Thoracic aorta (tissue), 2 donors: ENCODE data around the gene SNRPD3. TPM values are rescaled to one million over a fixed set of nuclear protein-coding genes. Genes with fewer than 3 reads are reported as not detected.

Source experiments
- ATAC-seq: fragments of 150-250 bp; one replicate; pipeline ENCODE4 v1.8.0; 2017; ENCODE audit warnings: low read depth; ENCODE audit not compliant: insufficient number of reproducible peaks, low FRiP score
- DNase-seq: peaks from one replicate; pipeline ENCODE4 v3.0.0-alpha.2; 2020; ENCODE audit warnings: low spot score
- H3K27ac ChIP-seq, 2 donors: fragments of 200-600 bp; sonication (generic); 1 replicate in 1 of 2; 2 replicates in 1 of 2; pipeline ENCODE4 v1.5.1; 2016; ENCODE audit warnings: mild to moderate bottlenecking in 2 of 2, moderate library complexity in 2 of 2
- H3K27me3 ChIP-seq: fragments of 200-600 bp; sonication (generic); replicated peaks from 2 replicates; pipeline ENCODE4 v1.6.0; 2016; ENCODE audit warnings: mild to moderate bottlenecking; ENCODE audit not compliant: insufficient read depth
- H3K36me3 ChIP-seq: fragments of 200-600 bp; sonication (generic); one replicate; pipeline ENCODE4 v1.5.1; 2016
- H3K4me1 ChIP-seq, 2 donors: fragments of 200-600 bp; sonication (generic); 1 replicate in 1 of 2; 2 replicates in 1 of 2; pipeline versions ENCODE4 v1.5.1 to v1.6.0; 2016; ENCODE audit warnings: low read depth in 2 of 2, mild to moderate bottlenecking in 1 of 2; ENCODE audit not compliant: control insufficient read depth in 1 of 2
- H3K4me3 ChIP-seq: fragments of 200-600 bp; sonication (generic); 2 replicates; pipeline ENCODE4 v1.5.1; 2016; ENCODE audit warnings: mild to moderate bottlenecking
- H3K9me3 ChIP-seq: fragments of 200-600 bp; sonication (generic); 2 replicates; pipeline ENCODE4 v1.5.1; 2016
- CTCF ChIP-seq: fragments of 200-600 bp; sonication (generic); IDR thresholded peaks from one replicate; pipeline ENCODE4 v1.5.1; 2019; ENCODE audit warnings: antibody characterized with exemption
- total RNA-seq, 2 donors: library from RNA; depleted of rRNA; stranded (reverse); fragments of >200 nt; gene quantifications; one replicate each; pipeline versions ENCODE4 v1.1.0 to v1.2.3, GENCODE V29; 2016

Gene SNRPD3
- total RNA-seq, 2 donors from 2014 or later = 98.0 to 153 TPM

- H3K27ac ChIP-seq = peak overlapping the region; percentile 91 to 96
- DNase-seq (no peak), ATAC-seq (no peak)
- H3K4me3 ChIP-seq = peak overlapping the region; percentile 77
- H3K9me3 ChIP-seq = no peaks in the 10 kb centered on the region
- TF ChIP-seq CTCF = no peak
- H3K4me1 ChIP-seq = peaks cover 13 to 31% of the 10 kb centered on the region in 2 donors
- peaks cover 18% of the 10 kb centered on the region for H3K36me3 ChIP-seq
- H3K27me3 ChIP-seq = no peaks in the 10 kb centered on the region
These were observed 2.0 kb upstream of the SNRPD3 start for GRCh38 chr22:24553597-24554312.

- no peak for TF ChIP-seq CTCF
- peak; percentile 0 for ATAC-seq
- Histone ChIP-seq H3K36me3 (peaks cover 16% of the 10 kb centered on the region), H3K9me3 (no peaks in the 10 kb centered on the region), H3K4me1 (peaks cover 13 to 39% of the 10 kb centered on the region in 2 donors), H3K4me3 (peak within 1 kb of the TSS; percentile 77), H3K27ac (peak within 1 kb of the TSS; percentile 96 to 99), H3K27me3 (no peaks in the 10 kb centered on the region)
- no peak for DNase-seq
These were observed 1.3 kb upstream of the SNRPD3 start, which contains the start of gene GUCD1 for GRCh38 chr22:24554313-24555164. Gene GUCD1 (minus strand): TSS chr22:24555138. CDS start chr22:24554991, 147 bp downstream.

- ATAC-seq = no peak
- DNase-seq = no peak
- no peak overlapping the region for H3K4me3 ChIP-seq
- H3K27ac ChIP-seq = no peak overlapping the region
- H3K4me1 ChIP-seq = peaks cover 7 to 30% of the 10 kb centered on the region in 2 donors
- TF ChIP-seq CTCF = no peak
- H3K9me3 ChIP-seq = no peaks in the 10 kb centered on the region
- peaks cover 15% of the 10 kb centered on the region for H3K36me3 ChIP-seq
- H3K27me3 ChIP-seq = no peaks in the 10 kb centered on the region
These were observed 3.7 kb downstream of the SNRPD3 start for GRCh38 chr22:24559471-24559870.

- no peak overlapping the region for H3K4me3 ChIP-seq
- no peak for ATAC-seq
- TF ChIP-seq CTCF = no peak
- no peak overlapping the region for H3K27ac ChIP-seq
- peaks cover 0 to 21% of the 10 kb centered on the region in 2 donors for H3K4me1 ChIP-seq
- DNase-seq = no peak
- no peaks in the 10 kb centered on the region for H3K9me3 ChIP-seq
- peaks cover 13% of the 10 kb centered on the region for H3K36me3 ChIP-seq
- no peaks in the 10 kb centered on the region for H3K27me3 ChIP-seq
These were observed 7.4 kb downstream of the SNRPD3 start for GRCh38 chr22:24563246-24563645.

GRCh38 chr22:24564376-24565058 lies 8.7 kb downstream of the SNRPD3 start:
- Histone ChIP-seq H3K27me3 (no peaks in the 10 kb centered on the region), H3K9me3 (no peaks in the 10 kb centered on the region), H3K4me1 (peaks cover 0 to 13% of the 10 kb centered on the region in 2 donors), H3K36me3 (peaks cover 13% of the 10 kb centered on the region), H3K4me3 (no peak overlapping the region), H3K27ac (no peak overlapping the region)
- DNase-seq = no peak
- ATAC-seq = no peak
- no peak for TF ChIP-seq CTCF
